GM21723 (cell line): ENCODE measurements around the gene PRKAA1.
A peak's percentile ranks its signal among the peaks of the same experiment; 100 is the strongest.
"Not testable (repeated sequence)": the region's sequence is repeated elsewhere in the genome, so short reads cannot be mapped to it uniquely, and the experiment has no call there.

Source experiments
- ATAC-seq: cut with Tn5 transposase; IDR thresholded peaks from one replicate; pipeline ENCODE4 v1.9.1; 2021; ENCODE audit warnings: mild to moderate bottlenecking, moderate library complexity; ENCODE audit not compliant: unreplicated experiment

The PRKAA1 gene

DNA sequence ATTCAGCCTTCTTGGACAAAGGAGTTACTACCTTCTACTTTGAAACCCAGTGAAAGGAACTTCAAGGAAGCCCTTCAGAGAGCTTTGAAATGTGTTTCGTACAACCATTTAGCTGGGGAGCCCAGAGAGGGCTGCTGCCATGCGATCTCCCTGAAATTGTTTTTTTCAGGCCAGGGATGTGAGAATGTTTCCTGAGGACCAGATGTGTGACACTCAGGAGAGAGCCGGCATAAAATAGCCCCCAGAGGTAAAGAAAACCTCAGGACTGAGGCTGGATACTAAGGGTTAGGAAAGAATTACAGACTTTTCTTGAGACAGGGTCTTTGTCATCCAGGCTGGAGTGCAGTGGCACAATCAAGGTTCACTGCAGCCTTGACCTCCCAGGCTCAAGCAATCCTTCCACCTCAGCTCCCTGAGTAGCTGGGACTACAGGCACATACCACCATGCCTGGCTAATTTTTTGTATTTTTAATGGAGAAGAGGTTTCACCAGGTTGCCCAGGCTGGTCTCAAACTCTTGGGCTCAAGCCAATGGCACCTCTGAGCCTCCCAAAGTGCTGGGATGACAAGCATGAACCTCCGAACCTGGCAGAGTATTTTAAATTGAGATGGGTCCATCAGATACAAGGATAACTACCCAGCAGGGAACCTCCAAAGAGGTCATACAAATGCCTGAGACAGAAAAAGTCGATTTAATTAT is 28.5 kb upstream of the PRKAA1 start:
- no peak for ATAC-seq

GRCh38 chr5:40825461-40826043 is 27.4 kb upstream of the PRKAA1 start:
- not testable (repeated sequence) for ATAC-seq

DNA sequence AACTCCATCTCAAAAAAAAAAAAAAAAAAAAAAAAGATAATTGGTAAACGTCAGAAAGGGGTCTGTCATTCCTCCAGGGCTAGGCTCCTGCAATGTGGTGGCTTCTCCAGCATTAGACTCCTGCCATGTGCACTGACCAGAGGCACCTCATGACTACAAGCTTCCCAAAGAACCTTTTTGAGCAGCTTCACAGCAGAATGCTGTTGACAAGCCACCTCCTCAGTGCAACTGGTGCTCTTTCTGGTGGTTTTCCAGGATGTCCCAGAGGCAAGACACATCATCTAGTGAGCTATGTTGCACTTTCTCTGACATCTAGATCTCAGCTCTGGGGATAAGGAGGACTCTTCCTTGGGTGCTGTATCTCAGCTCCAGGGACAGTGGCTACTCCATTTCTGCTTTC is 25.3 kb upstream of the PRKAA1 start:
- ATAC-seq: no peak

DNA sequence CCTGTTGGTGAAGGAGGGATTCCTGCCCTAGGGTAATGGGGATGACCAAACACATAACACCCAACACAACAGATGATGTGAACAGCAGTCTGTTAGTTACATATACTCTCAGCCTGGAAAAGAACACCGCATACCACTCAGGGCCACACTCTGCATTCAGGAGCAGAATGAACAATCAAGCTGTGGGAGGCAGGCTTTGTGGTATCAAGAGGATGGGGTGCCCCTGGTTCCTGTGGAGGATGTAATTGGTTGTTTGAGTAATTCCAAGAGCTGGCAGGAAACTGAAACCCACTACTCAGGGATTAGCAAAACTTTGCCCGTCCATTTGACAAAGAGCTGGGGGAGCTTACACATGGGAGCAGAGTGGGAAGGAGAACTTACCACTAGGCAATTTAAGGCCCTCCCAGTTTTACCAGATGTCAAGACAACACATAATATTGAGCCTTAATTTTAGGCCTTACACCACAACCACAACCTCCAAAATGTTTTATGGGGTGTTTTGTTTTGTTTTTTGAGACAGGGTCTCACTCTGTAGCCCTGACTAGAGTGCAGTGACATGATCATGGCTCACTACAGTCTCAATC is 15.6 kb upstream of the PRKAA1 start:
- no peak for ATAC-seq

DNA sequence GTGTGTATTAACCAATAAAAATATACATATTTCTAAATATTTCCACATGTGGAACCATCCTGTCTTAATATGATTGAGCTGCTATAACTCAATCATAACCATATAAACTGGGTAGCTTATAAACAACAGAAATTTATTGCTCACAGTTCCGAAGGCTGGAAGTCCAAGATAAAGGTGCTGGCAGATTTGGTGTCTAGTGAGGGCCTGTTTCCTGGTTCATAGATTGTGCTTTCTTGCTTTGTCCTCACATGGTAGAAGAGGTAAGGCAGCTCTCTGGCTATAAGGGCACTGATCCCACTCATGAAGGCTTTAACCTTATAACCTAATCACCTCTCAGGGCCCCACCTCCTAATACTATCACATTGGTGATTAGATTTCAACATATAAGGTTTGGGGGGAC is 14.0 kb upstream of the PRKAA1 start:
- no peak for ATAC-seq

- ATAC-seq: no peak
Measured at GRCh38 chr5:40801771-40802562, 3.8 kb upstream of the PRKAA1 start.

GRCh38 chr5:40799258-40799657 is 1.1 kb upstream of the PRKAA1 start:
- no peak for ATAC-seq

GRCh38 chr5:40798801-40799210 is 632 bp upstream of the PRKAA1 start:
- ATAC-seq: no peak

- peak; percentile 47 for ATAC-seq
Measured at GRCh38 chr5:40797273-40798011, 732 bp downstream of the PRKAA1 start.

DNA sequence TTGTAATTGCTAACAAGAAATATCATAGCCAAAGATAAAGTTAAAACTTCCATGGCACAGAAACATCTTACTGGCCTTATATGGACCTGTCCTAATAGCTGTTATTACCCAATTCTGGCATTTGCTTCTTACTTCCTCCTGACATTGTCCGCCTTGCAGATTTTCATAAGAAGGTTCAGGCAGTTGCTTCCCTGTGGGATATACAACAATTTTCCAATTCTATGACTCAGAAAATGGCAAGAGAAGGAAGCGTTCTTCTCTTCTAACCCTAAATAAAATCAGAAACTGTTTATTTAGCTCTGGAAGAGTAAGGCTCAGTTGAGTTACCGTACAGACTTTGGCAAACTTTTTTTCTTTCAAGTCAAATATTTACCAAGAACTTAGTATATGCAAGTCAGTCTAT is 1.7 kb downstream of the PRKAA1 start:
- ATAC-seq: no peak

GRCh38 chr5:40794877-40795276 is 3.3 kb downstream of the PRKAA1 start:
- ATAC-seq: not testable (repeated sequence)

GRCh38 chr5:40794340-40794739 is 3.8 kb downstream of the PRKAA1 start:
- not testable (repeated sequence) for ATAC-seq

- not testable (repeated sequence) for ATAC-seq
Measured at GRCh38 chr5:40792691-40793090, 5.5 kb downstream of the PRKAA1 start.

DNA sequence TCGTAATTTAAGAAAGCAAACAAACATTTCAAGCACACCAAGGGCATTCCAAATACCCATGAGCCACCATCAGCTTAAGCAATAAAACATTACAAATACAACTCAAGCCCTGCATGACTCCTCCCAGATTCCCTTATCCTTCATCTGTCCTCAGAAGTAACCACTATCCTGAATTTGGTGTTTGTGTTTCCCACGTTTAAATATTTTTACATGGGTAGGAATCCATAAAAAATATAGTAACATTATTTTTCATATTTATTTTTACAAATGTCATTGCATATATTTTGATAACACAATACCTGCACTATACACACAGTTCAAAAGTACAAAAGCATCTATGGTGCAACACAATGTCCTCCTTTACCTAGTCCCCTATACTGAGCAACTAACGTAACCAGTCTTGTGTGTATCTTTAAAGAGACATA is 6.4 kb downstream of the PRKAA1 start:
- no peak for ATAC-seq

GRCh38 chr5:40790947-40791593 is 7.1 kb downstream of the PRKAA1 start:
- ATAC-seq: no peak

DNA sequence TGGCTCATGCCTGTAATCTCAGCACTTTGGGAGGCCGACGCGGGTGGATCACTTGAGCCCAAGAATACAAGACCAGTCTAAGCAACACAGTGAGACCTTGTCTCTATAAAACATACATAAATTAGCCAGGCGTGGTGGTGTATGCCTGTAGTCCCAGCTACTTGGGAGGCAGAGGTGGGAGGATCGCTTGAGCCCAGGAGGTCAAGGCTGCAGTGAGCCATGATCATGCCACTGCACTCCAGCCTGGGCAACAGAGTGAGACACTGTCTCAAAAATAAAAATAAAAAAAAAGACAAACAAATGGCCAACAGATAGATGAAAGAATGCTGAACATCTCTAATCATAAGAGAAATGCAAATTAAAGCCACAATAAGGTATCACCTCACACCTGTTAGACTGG is 9.2 kb downstream of the PRKAA1 start:
- ATAC-seq: not testable (repeated sequence)

DNA sequence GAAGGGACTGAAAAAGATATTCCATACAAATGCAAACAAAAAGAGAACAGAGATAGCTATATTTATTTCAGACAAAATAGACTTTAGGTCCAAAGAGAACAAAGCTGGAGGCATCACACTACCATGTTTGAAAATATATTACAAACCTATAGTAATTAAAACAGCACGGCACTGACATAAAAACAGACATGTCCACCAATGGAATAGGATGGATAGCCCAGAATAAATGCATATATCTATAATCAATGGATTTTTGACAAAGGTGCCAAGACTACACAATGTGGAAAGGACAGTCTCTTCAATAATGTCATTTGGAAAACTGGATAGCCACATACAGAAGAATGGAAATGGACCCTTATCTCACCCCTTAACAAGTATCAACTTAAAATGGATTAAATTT is 10.2 kb downstream of the PRKAA1 start:
- ATAC-seq: no peak

- ATAC-seq: not testable (repeated sequence)
Measured at GRCh38 chr5:40786664-40787063, 11.5 kb downstream of the PRKAA1 start.

GRCh38 chr5:40784916-40785315 is 13.3 kb downstream of the PRKAA1 start:
- no peak for ATAC-seq

- ATAC-seq: no peak
Measured at GRCh38 chr5:40784027-40784653, 14.0 kb downstream of the PRKAA1 start.
